GM23248 (cell line): ENCODE results near the gene PPP5C.

Experiments used
- EZH2 ChIP-seq: fragments of 200-600 bp; sonication (generic); IDR thresholded peaks from 2 replicates; pipeline ENCODE4 v1.6.1; 2018; ENCODE audit warnings: antibody characterized with exemption, mild to moderate bottlenecking; ENCODE audit not compliant: insufficient read depth, poor library complexity, severe bottlenecking
- EZH2phosphoT487 ChIP-seq: fragments of 200-600 bp; sonication (generic); IDR thresholded peaks from 2 replicates; pipeline ENCODE4 v1.6.1; 2018; ENCODE audit warnings: antibody characterized with exemption, moderate library complexity, mild to moderate bottlenecking, low read depth; ENCODE audit not compliant: insufficient read depth

- TF ChIP-seq EZH2 (no peak), EZH2phosphoT487 (no peak)
Observed at GRCh38 chr19:46349311-46349993, 2.6 kb downstream of the PPP5C start.
